Sigmoid colon (tissue), 7 donors: ENCODE data around the gene ABCD3. TPM values are rescaled to one million over a fixed set of nuclear protein-coding genes. Genes with fewer than 3 reads are reported as not detected.
"Not testable (repeated sequence)": the region's sequence is repeated elsewhere in the genome, so short reads cannot be mapped to it uniquely, and the experiment has no call there.

ENCODE experiments used
- DNase-seq: peaks from one replicate; pipeline ENCODE4 v3.0.0-alpha.2; 2019
- H3K27ac ChIP-seq, 4 donors: fragments of 200-600 bp; sonication (generic); one replicate each; pipeline ENCODE4 v1.5.1; 2016 to 2019; ENCODE audit warnings: mild to moderate bottlenecking in 1 of 4
- H3K27me3 ChIP-seq, 3 donors: fragments of 200-600 bp; sonication (generic); one replicate each; pipeline ENCODE4 v1.5.1; 2019; ENCODE audit warnings: mild to moderate bottlenecking in 1 of 3
- H3K36me3 ChIP-seq, 4 donors: fragments of 200-600 bp; sonication (generic); one replicate each; pipeline ENCODE4 v1.5.1; 2016 to 2019
- H3K4me1 ChIP-seq, 4 donors: fragments of 200-600 bp; sonication (generic); one replicate each; pipeline ENCODE4 v1.5.1; 2017 to 2019
- H3K4me3 ChIP-seq, 4 donors: fragments of 200-600 bp; sonication (generic); one replicate each; pipeline ENCODE4 v1.5.1; 2017 to 2019; ENCODE audit warnings: mild to moderate bottlenecking in 2 of 4, moderate library complexity in 1 of 4
- H3K9me3 ChIP-seq, 4 donors: fragments of 200-600 bp in 3 of 4; sonication (generic) in 3 of 4; one replicate each; pipeline versions ENCODE4 v1.5.1 to v1.6.1; 2013 to 2019
- EP300 ChIP-seq, 4 donors: sonication (generic); formaldehyde crosslinking; IDR thresholded peaks; one replicate each; pipeline ENCODE4 v1.6.1; 2017; ENCODE audit warnings: antibody characterized with exemption in 4 of 4
- POLR2A ChIP-seq, 2 donors: fragments of 450-650 bp; IDR thresholded peaks; one replicate each; pipeline ENCODE4 v1.6.1; 2016; ENCODE audit warnings: antibody characterized with exemption in 2 of 2, mild to moderate bottlenecking in 2 of 2, moderate library complexity in 2 of 2
- POLR2AphosphoS5 ChIP-seq, 4 donors: sonication (generic); formaldehyde crosslinking; IDR thresholded peaks; one replicate each; pipeline ENCODE4 v1.6.1; 2017; ENCODE audit warnings: antibody characterized with exemption in 4 of 4
- WGBS, 2 donors: extraction: QIAGEN DNeasy Blood & Tissue Kit; methylation state at CpG; one replicate each; pipeline ENCODE4 v1.1.7; 2013; 5-methylcytosine and 5-hydroxymethylcytosine counted together
- intact Hi-C: fragments of 100-400 bp; cut with DNase I; formaldehyde crosslinking; loops from one replicate; pipeline ENCODE4 v1.15.1; 2023
- polyA plus RNA-seq, 3 donors: library from polyadenylated mRNA; stranded (reverse); fragments of 200-250 nt; gene quantifications; one replicate each; pipeline ENCODE4 v1.2.3, GENCODE V29; 2013
- total RNA-seq, 4 donors: library from RNA; depleted of rRNA; stranded (reverse); fragments of >200 nt; gene quantifications; one replicate each; pipeline ENCODE4 v1.1.0, GENCODE V29; 2016
- TF ChIP-seq, protein P1 (sequence below), 4 experiments: fragments of 450-650 bp in 3 of 4; fragments of 200-600 bp in 1 of 4; IDR thresholded peaks; one replicate each; pipeline ENCODE4 v1.5.1; 2016 to 2019; ENCODE audit warnings: antibody characterized with exemption in 4 of 4, mild to moderate bottlenecking in 3 of 4, moderate library complexity in 2 of 4
- donor health status: healthy with polysubstance abuse.
- donor health status: Bipolar disorder and iron deficiency.
- donor health status: healthy.

Gene ABCD3
- 10 to 100 TPM; 22.8 to 55.6 (median 31.7) TPM for total RNA-seq
- polyA plus RNA-seq, result 10 to 100 TPM; 21.0 to 36.0 (median 34.2) TPM

DNA sequence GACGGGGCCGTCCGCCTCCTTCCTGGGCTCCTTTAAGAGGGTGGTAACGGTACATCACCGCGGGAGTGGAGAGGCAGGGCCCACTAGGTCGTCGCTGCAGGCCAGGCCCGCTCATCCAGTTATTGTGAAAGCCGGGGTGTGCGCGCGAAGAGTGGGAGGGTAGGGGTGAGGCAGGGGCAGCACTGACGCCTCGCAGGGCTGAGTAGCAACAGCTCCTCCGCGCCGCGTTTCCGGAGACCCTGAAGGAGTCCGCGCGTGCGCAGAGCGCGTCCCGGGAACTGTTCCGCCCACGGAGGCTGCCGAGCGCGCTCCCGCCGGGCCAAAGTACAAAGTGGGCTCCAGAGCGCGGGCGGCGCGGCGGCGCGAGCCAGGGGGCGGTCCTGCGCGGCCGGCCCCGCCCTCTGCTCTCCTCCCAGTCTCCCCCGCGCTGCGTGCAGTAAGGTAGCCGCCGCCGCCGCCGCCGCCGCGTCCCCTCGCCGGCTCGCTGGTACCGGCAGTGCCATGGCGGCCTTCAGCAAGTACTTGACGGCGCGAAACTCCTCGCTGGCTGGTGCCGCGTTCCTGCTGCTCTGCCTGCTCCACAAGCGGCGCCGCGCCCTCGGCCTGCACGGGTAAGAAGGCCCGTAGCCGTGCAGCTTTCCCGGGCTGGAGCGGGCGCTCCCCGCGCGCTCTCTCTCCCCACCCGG, at the start of gene ABCD3:
Gene ABCD3, plus strand, starts transcription at position 412 of the 686 bp plus-strand sequence. Its CDS starts 90 bp downstream, at position 502.
- peak; percentile 99 for DNase-seq
- no peaks in the 10 kb centered on the region for H3K9me3 ChIP-seq
- H3K4me1 ChIP-seq, result peaks cover 0 to 40% (median 32%) of the 10 kb centered on the region in 4 donors
- H3K4me3 ChIP-seq, result peak within 1 kb of the TSS; percentile 89 to 97 (median 96)
- WGBS, 2 donors, result 0% methylated on average over 84 of the region's 84 CpGs
- H3K27me3 ChIP-seq, result no peaks in the 10 kb centered on the region
- no peaks in the 10 kb centered on the region for H3K36me3 ChIP-seq
- peak within 1 kb of the TSS; percentile 92 to 96 (median 94) for H3K27ac ChIP-seq
- intact Hi-C loops, result loop anchor here (2.0 to 10.0 kb wide), 5 partner anchors 47 to 571 kb away; partner anchors contain the start of genes ARHGAP29 and CNN3
- peak in 1 of 4 donors; percentile 22 for TF ChIP-seq EP300 (IDR thresholded peaks at IDR 0.05)
- peak; percentile 74 to 79 for TF ChIP-seq POLR2A (IDR thresholded peaks at IDR 0.05)
- peak; percentile 81 to 94 (median 92) for TF ChIP-seq POLR2AphosphoS5 (IDR thresholded peaks at IDR 0.05)
- TF ChIP-seq, protein P1, sequence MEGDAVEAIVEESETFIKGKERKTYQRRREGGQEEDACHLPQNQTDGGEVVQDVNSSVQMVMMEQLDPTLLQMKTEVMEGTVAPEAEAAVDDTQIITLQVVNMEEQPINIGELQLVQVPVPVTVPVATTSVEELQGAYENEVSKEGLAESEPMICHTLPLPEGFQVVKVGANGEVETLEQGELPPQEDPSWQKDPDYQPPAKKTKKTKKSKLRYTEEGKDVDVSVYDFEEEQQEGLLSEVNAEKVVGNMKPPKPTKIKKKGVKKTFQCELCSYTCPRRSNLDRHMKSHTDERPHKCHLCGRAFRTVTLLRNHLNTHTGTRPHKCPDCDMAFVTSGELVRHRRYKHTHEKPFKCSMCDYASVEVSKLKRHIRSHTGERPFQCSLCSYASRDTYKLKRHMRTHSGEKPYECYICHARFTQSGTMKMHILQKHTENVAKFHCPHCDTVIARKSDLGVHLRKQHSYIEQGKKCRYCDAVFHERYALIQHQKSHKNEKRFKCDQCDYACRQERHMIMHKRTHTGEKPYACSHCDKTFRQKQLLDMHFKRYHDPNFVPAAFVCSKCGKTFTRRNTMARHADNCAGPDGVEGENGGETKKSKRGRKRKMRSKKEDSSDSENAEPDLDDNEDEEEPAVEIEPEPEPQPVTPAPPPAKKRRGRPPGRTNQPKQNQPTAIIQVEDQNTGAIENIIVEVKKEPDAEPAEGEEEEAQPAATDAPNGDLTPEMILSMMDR (IDR thresholded peaks at IDR 0.05), result no peak

DNA sequence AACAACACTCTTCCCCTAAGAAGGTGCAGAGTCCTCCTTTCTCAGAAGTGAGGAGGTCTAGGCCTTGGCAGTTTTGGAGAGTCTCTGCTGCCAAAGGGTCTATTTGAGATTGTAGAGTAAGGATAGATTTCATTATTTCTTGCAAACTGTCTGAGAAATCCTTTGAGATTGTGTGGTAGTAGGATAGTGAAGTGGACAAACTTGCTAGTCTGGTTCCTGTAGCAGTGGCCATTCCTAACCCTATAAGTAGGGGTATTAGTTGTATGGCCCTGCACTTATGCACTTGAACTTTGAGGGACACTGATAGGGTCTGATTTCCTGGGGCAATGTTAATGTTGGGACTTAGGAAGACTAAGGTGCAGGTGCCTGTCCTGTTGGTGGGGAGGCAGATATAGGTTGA, 45.4 kb upstream of the ABCD3 start:
- H3K27me3 ChIP-seq, H3K9me3 ChIP-seq, H3K4me3 ChIP-seq, H3K36me3 ChIP-seq, H3K27ac ChIP-seq, H3K4me1 ChIP-seq, DNase-seq, intact Hi-C loops: not testable (repeated sequence)

DNA sequence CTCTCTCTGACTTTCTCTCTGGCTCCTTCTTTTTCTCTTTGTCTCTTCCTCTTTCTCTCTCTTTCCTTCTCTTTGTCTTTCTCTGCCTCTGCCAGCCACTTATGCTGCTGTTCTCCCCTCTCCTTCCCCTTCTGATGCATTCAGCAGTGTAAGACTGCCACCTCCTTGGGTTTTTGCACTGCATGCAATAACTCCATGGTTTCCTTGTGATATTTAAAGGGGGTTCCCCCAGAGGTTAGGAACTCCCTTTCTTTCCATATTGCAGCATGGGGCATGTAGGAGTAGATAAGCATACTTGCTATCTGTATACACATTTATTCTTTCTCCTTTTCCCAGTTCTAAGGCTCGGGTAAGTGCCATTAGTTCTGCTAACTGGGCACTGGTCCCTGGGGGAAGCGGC, 44.9 kb upstream of the ABCD3 start:
- H3K27me3 ChIP-seq, H3K27ac ChIP-seq, H3K4me1 ChIP-seq, intact Hi-C loops, DNase-seq, H3K36me3 ChIP-seq, H3K4me3 ChIP-seq, H3K9me3 ChIP-seq: not testable (repeated sequence)
- WGBS, 2 donors, result 43 to 79% methylated on average over 2 of the region's 2 CpGs

DNA sequence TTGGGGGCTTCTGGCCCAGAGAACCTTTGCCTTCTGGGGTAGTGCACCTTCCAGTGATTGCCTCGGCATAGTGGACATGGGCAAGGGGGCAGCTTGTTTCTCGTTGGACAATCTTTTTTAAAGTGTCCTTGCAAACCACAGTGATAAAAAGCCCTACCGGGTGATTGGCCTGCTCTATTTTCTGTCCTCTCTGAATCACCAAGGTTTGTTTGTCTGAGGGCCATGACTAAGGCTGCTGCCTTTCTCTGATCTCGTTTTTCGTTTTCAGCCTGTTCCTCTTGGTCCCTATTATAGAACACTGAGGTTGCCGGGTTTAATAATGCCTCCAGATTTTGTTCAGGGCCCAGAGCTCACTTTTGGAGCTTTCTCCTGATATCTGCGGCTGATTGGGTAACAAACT, 42.5 kb upstream of the ABCD3 start:
- intact Hi-C loops, H3K36me3 ChIP-seq, DNase-seq, H3K27ac ChIP-seq, H3K9me3 ChIP-seq, H3K4me1 ChIP-seq, H3K4me3 ChIP-seq, H3K27me3 ChIP-seq: not testable (repeated sequence)
- WGBS, 2 donors, result 86 to 91% methylated on average over 7 of the region's 7 CpGs

DNA sequence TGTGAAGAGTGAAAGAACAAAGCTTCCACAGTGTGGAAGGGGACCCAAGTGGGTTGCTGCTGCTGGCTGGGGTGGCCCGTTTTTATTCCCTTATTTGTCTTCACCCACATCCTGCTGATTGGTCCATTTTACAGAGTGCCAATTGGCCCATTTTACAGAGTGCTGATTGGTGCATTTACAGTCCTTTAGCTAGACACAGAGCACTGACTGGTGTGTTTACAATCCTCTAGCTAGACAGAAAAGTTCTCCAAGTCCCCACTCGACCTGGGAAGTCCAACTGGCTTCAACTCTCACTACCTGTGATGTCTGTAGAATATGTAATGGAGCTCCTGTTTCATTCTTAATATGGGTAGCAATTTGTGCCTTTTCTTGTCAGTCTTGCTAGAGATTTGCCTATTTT, 39.7 kb upstream of the ABCD3 start:
- H3K27ac ChIP-seq, H3K27me3 ChIP-seq, H3K36me3 ChIP-seq, H3K9me3 ChIP-seq, H3K4me1 ChIP-seq, intact Hi-C loops, H3K4me3 ChIP-seq, DNase-seq: not testable (repeated sequence)
- WGBS, 2 donors, result 73 to 80% methylated on average over 2 of the region's 2 CpGs

DNA sequence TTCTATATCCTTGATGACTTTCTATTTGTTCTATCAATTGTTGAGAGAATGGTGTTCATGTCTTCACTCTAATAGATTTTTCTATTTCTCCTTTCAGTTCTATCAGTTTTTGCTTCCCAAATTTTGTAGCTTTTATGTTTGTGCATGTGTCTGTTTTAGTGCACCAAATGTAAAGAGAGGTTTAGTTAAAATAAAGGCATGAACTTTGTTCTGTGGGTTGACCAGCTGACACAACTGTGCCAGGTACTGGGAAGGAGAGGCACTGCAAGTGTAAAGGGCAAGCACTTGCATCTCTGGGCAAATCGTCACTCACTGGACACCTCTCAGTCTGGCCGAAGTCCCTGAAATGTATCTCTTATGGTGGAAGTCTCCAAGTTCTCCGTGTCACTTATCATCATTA, 38.6 kb upstream of the ABCD3 start:
- TF ChIP-seq, protein P1 (IDR thresholded peaks at IDR 0.05), result no peak
- TF ChIP-seq POLR2A (IDR thresholded peaks at IDR 0.05) (no peak), POLR2AphosphoS5 (IDR thresholded peaks at IDR 0.05) (no peak), EP300 (IDR thresholded peaks at IDR 0.05) (no peak)
- H3K36me3 ChIP-seq, result no peaks in the 10 kb centered on the region
- intact Hi-C loops, result no loop called here

DNA sequence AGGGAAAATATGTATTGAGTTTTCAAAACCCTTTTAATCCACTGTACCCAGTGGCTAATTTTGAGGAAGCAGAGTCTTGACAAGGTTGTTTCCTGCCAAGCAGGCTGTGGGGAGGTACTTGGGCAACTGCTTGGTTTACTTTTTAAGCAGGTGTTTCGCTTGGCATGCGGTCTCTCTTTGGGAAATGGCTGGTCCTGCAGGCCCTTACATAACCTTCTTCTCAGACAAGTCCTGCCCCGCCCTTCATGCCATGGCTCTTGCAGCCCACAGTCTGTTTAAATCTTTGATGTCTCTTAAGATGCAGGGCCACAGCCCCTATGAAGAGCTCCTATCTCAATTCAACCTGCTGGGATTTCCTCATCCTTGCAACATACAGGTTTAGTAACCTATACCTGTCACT, 36.0 kb upstream of the ABCD3 start:
- intact Hi-C loops, result no loop called here
- TF ChIP-seq EP300 (IDR thresholded peaks at IDR 0.05) (no peak), POLR2A (IDR thresholded peaks at IDR 0.05) (no peak), POLR2AphosphoS5 (IDR thresholded peaks at IDR 0.05) (no peak)
- TF ChIP-seq, protein P1 (IDR thresholded peaks at IDR 0.05), result no peak
- 21 to 39% methylated on average over 3 of the region's 3 CpGs for WGBS, 2 donors
- no peaks in the 10 kb centered on the region for H3K4me1 ChIP-seq
- no peaks in the 10 kb centered on the region for H3K27me3 ChIP-seq
- no peaks in the 10 kb centered on the region for H3K9me3 ChIP-seq
- H3K36me3 ChIP-seq, result no peaks in the 10 kb centered on the region
- no peak overlapping the region for H3K4me3 ChIP-seq
- no peak for DNase-seq
- H3K27ac ChIP-seq, result no peak overlapping the region

More for the DNA sequence above, 38.6 kb upstream of the ABCD3 start:
- no peak overlapping the region for H3K4me3 ChIP-seq
- H3K27ac ChIP-seq, result no peak overlapping the region
- H3K4me1 ChIP-seq, result no peaks in the 10 kb centered on the region
- DNase-seq, result no peak
- no peaks in the 10 kb centered on the region for H3K9me3 ChIP-seq
- 69 to 91% methylated on average over 3 of the region's 3 CpGs for WGBS, 2 donors
- H3K27me3 ChIP-seq, result no peaks in the 10 kb centered on the region
